HL-60/S4 treated with phorbol 12-myristate 13-acetate at 8.2 ng/mL for 4 days and 3 days (cell line): ENCODE measurements around the gene SERPINE2.

Source experiments
- in situ Hi-C: fragments of 300-500 bp; cut with MboI; formaldehyde crosslinking; loops from 2 replicates; pipeline ENCODE4 v1.15.0; 2022; ENCODE audit warnings: low sequenced_read_pairs

SERPINE2 gene

GRCh38 chr2:223979730-223980396 is 59.2 kb downstream of the SERPINE2 start:
- in situ Hi-C loops = no loop called here

DNA sequence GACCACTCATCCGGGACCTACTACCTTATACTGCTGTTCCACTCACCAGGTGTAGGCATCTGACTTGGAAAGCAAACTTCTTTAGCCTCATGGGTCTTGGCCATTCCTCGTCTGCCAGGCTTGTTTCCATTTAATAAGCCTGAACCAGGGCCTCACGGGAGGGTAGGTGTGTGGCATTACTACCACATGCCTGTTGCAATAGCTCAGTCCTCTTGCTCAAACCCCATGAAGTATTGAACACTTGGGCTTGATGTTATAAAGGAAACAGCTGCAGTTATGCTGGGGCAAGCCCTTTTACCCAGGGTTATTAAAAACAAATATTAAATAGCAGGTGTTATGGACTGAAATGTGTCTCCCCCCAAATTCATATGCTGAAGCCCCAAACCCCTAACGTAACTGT is 60.6 kb downstream of the SERPINE2 start:
- in situ Hi-C loops = no loop called here

GRCh38 chr2:223976635-223977226 is 62.4 kb downstream of the SERPINE2 start:
- in situ Hi-C loops = no loop called here

- in situ Hi-C loops = no loop called here
Observed at GRCh38 chr2:223973606-223974005, 65.5 kb downstream of the SERPINE2 start.

DNA sequence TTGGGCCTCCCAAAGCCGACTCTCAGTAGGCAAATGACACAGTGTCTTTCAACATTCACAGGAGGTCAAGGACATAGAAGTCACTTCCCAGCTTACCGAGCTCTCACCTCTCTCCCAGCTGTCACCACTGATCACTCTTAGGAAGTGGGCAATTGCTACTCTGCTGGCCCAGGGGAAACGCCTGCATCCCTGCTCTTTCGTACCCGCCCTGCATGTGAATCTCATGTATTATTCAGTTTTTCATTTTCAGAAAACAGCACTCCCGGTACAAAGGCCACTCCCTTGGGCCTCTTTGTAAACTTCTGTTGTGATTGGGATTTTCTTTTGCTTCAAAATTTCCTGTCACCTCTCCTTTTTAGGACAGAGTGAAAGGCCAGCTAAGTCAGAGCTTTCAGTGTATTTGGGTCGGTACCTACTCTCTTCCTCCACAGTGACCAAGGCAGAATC is 66.4 kb downstream of the SERPINE2 start:
- in situ Hi-C loops = no loop called here

GRCh38 chr2:223971731-223972130 is 67.4 kb downstream of the SERPINE2 start:
- in situ Hi-C loops = no loop called here

DNA sequence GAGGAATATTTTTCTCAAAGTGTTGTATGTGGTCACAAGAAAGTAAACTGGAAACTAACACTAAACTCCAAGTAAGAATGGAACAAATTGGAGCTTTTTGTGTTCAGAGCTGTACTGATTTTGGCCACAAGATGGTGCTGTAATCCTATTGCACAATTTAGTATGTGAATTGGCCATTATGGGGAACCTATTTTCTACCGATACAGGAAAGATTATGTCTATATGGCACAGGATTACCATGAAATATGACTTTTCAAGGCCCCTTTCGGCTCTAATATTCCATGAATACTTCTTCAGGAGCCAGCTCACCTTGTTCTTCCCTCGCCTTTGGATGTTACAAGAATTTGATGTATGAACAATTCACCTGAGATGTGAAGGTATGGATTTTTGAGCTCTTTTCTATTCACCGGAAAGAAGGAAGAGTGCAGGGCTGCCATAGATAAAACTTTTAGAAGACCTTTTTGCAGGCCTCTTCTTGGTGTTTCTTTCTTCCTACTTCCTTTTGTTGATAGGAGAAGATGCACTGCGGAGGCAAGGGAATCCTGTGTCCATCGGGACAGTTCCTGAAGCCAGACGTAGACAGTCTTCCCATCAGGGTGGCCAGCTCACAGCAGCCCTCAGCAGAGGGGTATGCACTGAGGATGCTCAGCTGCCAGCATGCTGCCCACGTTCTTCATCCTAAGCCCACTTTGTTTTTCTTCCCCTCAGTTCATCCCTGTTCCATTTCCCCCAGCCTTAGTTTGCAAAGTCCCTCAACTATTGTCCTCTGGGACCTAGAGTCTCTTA is 68.5 kb downstream of the SERPINE2 start:
- in situ Hi-C loops = no loop called here

GRCh38 chr2:223969856-223970255 is 69.2 kb downstream of the SERPINE2 start:
- in situ Hi-C loops = no loop called here

DNA sequence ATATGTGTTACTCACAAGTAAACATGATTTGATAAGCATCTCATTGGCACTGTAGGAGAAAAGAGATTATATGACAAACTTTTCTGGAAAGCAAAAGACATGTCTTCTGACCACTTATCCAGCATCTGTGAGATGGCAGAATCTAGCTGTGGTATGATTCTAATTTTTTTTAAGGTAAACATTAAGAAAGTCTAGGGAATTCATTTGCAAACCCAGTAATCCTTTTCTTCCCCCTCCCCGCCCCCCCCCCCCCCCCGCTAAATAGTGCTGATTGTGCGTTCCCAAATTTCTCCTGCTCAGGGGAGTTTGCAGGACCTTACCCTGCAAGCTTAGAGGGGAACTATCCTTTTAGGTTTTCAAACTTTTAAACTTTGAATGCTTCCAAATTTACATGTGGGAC is 69.8 kb downstream of the SERPINE2 start:
- in situ Hi-C loops = no loop called here

- in situ Hi-C loops = no loop called here
Observed at GRCh38 chr2:223967981-223968380, 71.1 kb downstream of the SERPINE2 start.

DNA sequence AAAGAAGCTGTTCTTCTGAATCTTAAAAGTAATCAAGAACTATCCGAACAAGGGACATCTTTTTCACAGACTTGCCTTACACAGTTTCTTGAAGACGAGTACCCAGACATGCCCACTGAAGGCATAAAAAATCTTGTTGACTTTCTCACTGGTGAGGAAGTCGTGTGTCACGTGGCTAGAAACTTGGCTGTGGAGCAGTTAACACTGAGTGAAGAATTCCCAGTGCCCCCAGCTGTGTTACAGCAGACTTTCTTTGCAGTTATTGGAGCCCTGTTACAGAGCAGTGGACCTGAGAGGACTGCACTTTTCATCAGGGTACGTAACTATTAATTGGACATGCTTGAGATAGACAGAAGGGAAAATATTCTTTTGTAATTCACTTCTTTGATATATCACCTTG is 79.4 kb downstream of the SERPINE2 start:
- in situ Hi-C loops = no loop called here

- in situ Hi-C loops = no loop called here
Observed at GRCh38 chr2:223957092-223957851, 81.8 kb downstream of the SERPINE2 start, which contains the start of gene MRPL44. MRPL44 (plus strand) TSS chr2:223957463; CDS start chr2:223957473, 10 bp downstream.

DNA sequence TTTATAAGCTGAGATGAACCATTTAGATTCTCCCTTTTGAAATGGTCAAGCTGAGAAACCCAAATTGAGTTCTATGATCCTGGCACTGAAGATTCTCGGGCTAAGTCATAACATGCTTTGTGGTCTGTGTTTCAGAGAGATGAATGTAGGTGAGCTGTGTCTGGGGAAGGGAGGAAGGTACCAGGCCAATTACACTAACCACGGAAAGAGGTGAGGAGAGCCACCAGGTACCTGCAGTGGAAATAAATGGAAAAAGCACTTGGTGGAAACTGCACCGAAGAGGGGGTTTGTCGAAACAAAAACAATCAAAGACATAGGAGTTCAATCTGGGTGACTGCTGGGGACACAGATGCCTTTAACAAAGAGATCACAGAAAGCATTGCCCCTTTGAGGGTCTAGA is 82.8 kb downstream of the SERPINE2 start:
- in situ Hi-C loops = no loop called here

- in situ Hi-C loops = no loop called here
Observed at GRCh38 chr2:223954401-223954800, 84.7 kb downstream of the SERPINE2 start.

- in situ Hi-C loops = no loop called here
Observed at GRCh38 chr2:223952280-223952968, 86.7 kb downstream of the SERPINE2 start.

DNA sequence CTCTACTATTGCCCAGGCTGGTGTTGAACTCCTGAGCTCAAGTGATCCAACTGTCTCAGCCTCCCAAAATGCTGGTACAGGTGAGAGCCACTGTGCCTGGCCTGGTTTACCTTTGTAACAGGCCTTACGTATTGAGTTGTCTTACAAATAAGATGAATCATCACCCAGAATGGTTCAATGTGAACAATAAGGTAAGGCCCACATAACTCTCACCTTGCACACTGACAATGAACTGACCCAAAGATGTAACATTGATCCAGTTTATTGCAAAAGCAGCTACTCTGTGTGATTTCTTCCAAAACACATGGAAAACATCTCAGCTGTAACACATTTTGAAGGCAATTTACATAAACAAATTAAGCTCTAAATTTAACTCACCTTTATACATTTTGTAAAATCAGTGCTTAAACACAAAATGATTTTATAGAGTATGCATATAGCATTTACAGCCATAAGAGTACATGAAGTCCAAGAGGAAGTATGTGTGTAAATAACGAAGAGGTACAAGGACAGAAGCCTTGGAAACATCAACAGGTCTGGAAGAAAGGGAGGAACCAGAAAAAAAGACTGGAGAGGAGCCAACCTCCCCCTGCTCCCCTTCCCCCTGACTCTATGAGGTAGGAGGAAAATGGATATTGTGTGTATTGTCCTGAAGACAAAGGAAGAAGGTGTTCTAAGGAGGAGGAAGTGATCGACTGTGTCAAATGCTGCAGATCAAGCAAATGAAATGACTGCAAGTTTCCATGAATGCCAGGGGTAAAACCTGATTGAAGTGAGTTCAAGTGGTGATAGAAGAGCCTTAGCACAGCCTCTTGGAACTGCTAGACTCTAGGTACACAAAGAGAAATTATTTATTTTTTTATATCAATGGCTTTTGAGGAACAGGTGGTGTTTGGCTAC is 88.4 kb downstream of the SERPINE2 start:
- in situ Hi-C loops = no loop called here

DNA sequence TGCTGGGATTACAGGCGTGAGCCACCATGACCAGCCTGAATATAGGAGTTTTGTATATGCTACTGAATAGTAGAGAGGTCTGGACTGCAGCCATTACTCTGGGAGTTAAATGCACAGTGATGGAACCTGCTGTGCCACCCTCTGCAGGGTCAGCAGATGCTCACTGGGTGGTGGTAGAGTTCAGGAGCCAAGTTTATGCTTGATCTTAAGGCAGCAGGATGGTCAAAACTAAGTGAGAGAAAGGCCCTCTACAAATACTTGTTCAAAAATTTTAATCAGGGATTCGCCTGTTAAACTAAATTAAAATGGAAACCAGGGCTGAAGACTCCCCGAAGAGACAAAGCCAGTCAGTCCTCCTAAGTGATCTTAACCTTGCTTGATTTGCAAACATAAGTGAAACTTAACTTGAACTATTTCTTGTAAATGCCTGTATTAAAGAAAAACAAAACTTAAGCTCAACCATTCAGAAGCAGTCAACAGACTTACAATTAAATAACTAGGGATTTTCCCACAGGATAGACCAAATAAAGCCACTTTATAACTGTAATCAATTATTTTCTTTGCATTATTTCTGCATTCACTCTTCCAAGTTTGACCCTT is 89.7 kb downstream of the SERPINE2 start:
- in situ Hi-C loops = no loop called here

GRCh38 chr2:223947711-223948205 is 91.3 kb downstream of the SERPINE2 start:
- in situ Hi-C loops = no loop called here

GRCh38 chr2:223945755-223946154 is 93.3 kb downstream of the SERPINE2 start:
- in situ Hi-C loops = no loop called here
